Activated naive CD4-positive, alpha-beta T cell treated with anti-CD3 and anti-CD28 coated beads, Interleukin-2, amount 50 U/mL, for 72 hours (primary cell): Measurements from ENCODE around the gene MYO18B. TPM values are rescaled to one million over a fixed set of nuclear protein-coding genes. Genes with fewer than 3 reads are reported as not detected.
A peak's percentile ranks its signal among the peaks of the same experiment; 100 is the strongest.

Experiments
- ATAC-seq, 2 donors: fragments of 150-1000 bp; cut with Tn5 transposase; 2 replicates each; pipeline ENCODE4 v1.10.0; 2021; ENCODE audit warnings: mild to moderate bottlenecking in 2 of 2, moderate library complexity in 2 of 2
- DNase-seq, 2 donors: peaks; one replicate each; pipeline ENCODE4 v3.0.0; 2021 to 2022; ENCODE audit warnings: low spot score in 2 of 2
- H3K27ac Mint-ChIP-seq, 2 donors: one replicate each; pipeline ENCODE4 v1.8.0; 2022; ENCODE audit warnings: mild to moderate bottlenecking in 2 of 2, mixed read lengths in 2 of 2
- H3K36me3 Mint-ChIP-seq, 2 donors: one replicate each; pipeline ENCODE4 v1.8.0; 2022; ENCODE audit warnings: mixed read lengths in 2 of 2
- H3K9me3 Mint-ChIP-seq, 2 donors: one replicate each; pipeline ENCODE4 v1.8.0; 2022; ENCODE audit warnings: mixed read lengths in 2 of 2
- total RNA-seq, 2 donors: library from RNA; stranded (reverse); gene quantifications; one replicate each; pipeline ENCODE4 v1.2.3, GENCODE V29; 2022

The MYO18B gene
- total RNA-seq, 2 donors from 2014 or later = 0.98 to 5.9 TPM

DNA sequence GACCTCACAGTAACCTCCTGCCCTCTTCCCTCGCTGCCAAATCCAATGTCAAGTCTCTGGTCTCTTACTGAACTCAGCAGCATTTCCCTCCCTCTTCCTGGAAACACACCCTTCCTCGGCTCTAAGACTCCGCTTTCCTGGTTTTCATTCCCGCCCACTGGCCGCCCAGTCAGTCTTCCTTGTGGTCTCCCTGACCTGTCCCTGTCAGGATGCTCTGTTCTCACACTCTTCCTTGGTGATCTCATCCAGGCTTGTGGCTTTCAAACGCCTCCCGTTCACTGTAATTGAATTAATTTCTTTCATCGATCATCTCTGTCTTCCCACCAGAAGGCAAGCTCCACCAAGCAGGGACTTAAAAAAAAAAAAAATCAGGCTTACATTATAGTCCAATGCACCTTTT is 33.5 kb downstream of the MYO18B start:
- no peak for ATAC-seq
- Mint-ChIP-seq H3K9me3 (no peaks in the 10 kb centered on the region), H3K36me3 (peaks cover 0 to 4% of the 10 kb centered on the region in 2 donors), H3K27ac (peak overlapping the region in 1 of 2 donors; percentile 33)
- DNase-seq = no peak

DNA sequence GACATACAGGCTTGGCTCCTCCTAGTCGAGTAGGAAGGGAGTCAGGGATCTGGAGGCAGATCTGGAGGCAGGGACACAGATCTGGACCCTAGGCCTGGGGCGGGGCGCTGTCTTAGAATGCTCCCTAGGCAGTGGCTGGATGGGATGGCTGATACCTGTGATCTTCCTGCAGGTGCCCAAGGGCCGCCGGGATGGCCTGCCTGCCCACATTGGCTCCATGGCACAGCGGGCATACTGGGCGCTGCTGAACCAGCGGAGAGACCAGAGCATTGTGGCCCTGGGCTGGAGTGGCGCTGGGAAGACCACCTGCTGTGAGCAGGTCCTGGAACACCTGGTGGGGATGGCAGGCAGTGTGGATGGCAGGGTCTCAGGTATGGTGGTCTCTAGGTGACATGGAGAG is 35.4 kb downstream of the MYO18B start:
- Mint-ChIP-seq H3K9me3 (no peaks in the 10 kb centered on the region), H3K27ac (no peak overlapping the region), H3K36me3 (no peaks in the 10 kb centered on the region)
- no peak for DNase-seq
- no peak for ATAC-seq

DNA sequence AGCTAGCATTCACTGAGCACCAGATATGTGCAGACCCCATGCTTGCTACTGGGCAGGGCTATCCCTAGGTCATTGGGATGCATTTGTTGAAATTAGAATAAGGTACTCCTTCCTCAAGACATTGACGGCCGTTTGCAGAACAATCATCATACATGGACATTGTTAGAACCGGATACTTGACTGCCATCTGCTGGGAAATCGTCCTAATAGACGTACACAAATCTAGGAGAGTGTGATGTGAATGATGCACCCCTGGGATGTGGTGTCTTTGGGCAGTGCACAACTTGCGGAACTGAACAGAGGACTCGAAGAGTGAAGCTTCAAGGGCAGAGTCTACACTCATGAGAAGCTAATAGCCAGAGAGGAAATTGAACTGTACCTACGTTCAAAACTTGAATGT is 35.9 kb downstream of the MYO18B start:
- Mint-ChIP-seq H3K36me3 (no peaks in the 10 kb centered on the region), H3K9me3 (no peaks in the 10 kb centered on the region), H3K27ac (no peak overlapping the region)
- DNase-seq = peak in 1 of 2 donors; percentile 14
- ATAC-seq = no peak

DNA sequence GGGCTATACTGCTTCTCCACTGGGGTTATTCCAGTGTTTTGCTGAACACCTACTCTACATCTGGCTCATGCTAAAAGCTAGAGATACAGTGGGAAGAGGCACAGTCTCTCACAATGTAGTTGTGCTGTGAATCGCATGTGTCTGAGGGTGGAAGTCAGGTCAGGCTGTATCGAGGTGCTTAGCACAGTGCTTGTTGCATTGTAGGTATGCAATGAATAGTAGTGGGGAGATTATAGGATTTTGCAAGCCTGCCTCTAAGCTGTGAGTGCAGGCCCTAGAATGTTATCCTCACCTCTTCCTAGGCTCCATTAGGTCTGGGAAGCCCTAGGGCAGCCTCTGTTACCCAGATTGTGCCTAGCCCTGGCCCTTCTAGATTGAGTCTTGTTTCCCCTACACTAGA is 37.4 kb downstream of the MYO18B start:
- DNase-seq (no peak), ATAC-seq (no peak)
- Mint-ChIP-seq H3K27ac (no peak overlapping the region), H3K36me3 (no peaks in the 10 kb centered on the region), H3K9me3 (no peaks in the 10 kb centered on the region)

DNA sequence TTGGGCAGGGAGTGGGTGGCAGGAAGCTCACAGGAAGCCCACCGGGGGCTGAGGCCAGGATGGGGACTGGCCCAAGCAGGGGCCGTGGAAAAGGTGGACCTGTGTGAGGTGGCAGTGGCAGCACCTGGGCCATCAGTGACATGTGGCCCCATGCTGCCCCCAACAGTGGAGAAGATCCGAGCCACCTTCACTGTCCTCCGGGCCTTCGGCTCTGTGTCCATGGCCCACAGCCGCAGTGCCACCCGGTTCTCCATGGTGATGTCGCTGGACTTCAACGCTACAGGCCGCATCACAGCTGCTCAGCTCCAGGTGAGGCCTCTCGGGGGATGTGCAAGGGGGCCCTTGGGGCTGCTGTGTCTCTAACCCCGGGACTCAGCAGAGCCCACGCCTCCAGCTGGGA is 37.9 kb downstream of the MYO18B start:
- DNase-seq (no peak), ATAC-seq (no peak)
- Mint-ChIP-seq H3K27ac (no peak overlapping the region), H3K36me3 (no peaks in the 10 kb centered on the region), H3K9me3 (no peaks in the 10 kb centered on the region)

DNA sequence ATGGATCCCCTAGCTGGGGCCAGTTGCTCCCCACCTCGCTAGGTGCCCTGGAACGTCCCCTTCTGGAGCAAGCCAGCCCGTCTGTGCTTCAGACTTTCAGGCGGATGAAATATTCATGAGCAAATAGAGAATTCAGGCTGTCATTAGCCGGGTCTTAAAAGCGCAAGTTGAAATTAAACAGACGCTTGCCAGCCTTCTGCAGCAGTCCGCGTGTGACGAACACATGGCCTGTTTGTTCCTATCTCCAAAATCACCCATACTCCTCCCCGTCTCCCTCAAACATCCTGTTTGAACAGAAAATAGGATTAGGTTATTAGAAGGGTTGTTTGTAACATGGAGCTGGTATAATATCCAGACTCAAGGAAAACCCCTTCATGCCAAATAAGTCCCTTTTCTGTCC is 38.7 kb downstream of the MYO18B start:
- H3K9me3 Mint-ChIP-seq = no peaks in the 10 kb centered on the region
- ATAC-seq (no peak), DNase-seq (no peak)
- H3K27ac Mint-ChIP-seq = no peak overlapping the region
- H3K36me3 Mint-ChIP-seq = no peaks in the 10 kb centered on the region

DNA sequence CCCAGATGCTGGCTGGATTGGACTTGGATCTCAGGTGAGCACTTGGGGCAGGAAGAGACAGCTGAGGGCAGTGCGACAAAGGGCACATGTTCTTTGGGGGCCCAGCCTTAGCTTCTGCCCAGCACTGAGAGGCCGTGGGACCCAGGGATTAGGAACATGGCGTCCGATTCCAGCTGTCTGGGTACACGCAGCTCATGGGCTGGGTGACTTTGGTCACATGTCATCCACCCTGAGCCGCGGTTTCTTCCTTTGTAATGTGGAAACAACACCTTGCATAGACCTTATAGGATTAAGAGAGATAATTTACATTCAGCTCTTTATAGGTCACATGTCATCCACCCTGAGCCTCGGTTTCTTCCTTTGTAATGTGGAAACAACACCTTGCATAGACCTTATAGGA is 39.8 kb downstream of the MYO18B start:
- no peaks in the 10 kb centered on the region for H3K36me3 Mint-ChIP-seq
- H3K9me3 Mint-ChIP-seq = no peaks in the 10 kb centered on the region
- ATAC-seq (no peak), DNase-seq (no peak)
- H3K27ac Mint-ChIP-seq = no peak overlapping the region

DNA sequence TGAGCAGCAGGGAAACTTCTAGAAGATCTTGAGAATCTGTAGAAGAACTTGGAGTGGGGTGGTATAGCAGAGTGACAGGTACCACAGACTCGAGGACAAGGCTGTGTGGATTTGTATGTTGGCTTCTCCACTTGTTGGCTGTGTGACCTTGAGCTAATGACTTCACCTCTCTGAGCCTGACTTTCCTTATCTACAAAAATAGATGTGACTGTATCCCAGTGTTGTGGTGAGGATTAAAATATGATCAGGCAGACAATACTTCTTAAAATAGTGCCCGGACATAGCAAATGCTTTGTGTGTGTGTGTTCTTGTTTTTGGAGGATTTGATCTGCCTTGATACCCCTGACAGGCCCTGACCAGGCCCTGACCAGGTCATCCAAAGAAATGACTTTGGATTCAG is 40.8 kb downstream of the MYO18B start:
- H3K36me3 Mint-ChIP-seq = no peaks in the 10 kb centered on the region
- ATAC-seq = no peak
- no peak for DNase-seq
- H3K9me3 Mint-ChIP-seq = no peaks in the 10 kb centered on the region
- no peak overlapping the region for H3K27ac Mint-ChIP-seq

DNA sequence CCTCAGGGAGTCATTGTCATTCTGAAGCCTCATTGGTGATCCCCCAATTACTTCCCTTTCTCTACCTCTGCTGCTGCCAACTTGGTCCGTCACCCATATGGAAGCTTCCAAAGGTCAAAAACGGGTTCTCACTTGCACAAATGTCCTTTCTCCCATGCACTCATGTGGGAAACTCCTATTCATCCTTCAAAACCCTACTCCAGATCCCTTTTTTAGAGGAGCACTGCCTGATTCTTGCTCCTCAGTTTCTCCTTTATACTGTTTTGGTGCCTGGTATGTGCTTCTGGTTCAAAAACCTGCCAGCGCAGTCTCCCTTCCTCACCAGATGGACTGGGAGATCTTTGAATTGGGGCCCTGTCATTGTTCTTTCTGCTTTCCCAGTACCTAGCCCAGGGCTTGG is 41.9 kb downstream of the MYO18B start:
- DNase-seq = no peak
- Mint-ChIP-seq H3K9me3 (no peaks in the 10 kb centered on the region), H3K27ac (no peak overlapping the region), H3K36me3 (no peaks in the 10 kb centered on the region)
- no peak for ATAC-seq

DNA sequence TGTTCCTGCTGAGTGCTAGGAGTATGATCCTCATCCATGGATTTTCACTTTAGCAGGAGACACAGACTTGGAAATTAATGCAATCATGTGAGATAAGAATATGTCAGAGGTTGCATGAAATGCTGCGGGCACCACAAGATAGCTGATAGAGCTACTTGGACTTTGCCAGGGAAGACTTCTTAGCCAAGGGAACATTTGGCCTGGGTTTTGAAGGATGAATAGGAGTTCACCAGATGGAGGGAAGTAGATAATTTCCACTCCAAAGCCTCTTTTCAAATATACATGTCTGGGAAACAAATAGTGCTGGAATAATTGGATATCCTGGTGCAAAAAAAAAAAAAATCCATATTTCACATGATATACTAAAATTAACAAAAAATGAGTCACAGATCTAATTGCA is 44.2 kb downstream of the MYO18B start:
- DNase-seq = no peak
- H3K9me3 Mint-ChIP-seq = no peaks in the 10 kb centered on the region
- no peak for ATAC-seq
- no peak overlapping the region for H3K27ac Mint-ChIP-seq
- no peaks in the 10 kb centered on the region for H3K36me3 Mint-ChIP-seq

DNA sequence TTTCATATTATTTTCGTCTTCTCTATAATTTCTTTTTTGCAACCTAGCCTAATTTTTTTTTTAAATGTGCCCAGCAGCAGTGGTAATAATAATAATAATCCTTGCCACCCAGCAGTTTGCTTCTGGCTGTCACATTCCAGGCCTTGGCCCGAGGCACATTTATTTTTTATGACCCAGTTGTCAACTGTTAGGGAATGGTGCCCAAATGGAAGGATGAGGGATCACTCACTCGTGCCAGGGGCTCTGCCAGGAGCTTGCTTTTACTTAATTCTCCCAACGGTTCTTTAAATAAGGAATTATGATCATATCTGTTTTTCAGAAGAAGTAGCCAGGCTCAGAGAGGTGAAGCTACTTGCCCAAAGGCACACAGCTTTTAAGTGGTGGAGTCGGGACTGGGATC is 49.6 kb downstream of the MYO18B start:
- Mint-ChIP-seq H3K27ac (no peak overlapping the region), H3K9me3 (no peaks in the 10 kb centered on the region), H3K36me3 (no peaks in the 10 kb centered on the region)
- DNase-seq (no peak), ATAC-seq (no peak)

DNA sequence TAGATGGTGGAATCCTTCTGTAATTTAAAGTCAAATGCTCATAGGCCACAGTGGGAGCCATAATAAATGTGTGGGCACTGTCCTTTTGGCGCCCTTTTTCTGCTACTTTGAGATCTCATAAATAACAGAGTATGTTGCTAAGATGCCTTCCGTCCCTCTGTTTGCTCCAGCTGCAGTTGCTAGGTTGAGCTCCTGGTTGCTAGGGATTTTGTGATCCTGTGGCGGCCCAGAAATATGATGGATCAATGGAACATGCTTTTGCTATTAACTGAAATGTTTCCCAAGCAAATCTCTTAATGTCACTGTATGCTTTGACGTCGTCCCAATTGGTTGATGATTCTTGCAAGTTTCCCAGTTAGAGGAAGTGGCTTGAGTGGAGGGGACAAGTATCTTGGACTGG is 53.5 kb downstream of the MYO18B start:
- DNase-seq (no peak), ATAC-seq (no peak)
- Mint-ChIP-seq H3K9me3 (no peaks in the 10 kb centered on the region), H3K36me3 (no peaks in the 10 kb centered on the region), H3K27ac (no peak overlapping the region)

DNA sequence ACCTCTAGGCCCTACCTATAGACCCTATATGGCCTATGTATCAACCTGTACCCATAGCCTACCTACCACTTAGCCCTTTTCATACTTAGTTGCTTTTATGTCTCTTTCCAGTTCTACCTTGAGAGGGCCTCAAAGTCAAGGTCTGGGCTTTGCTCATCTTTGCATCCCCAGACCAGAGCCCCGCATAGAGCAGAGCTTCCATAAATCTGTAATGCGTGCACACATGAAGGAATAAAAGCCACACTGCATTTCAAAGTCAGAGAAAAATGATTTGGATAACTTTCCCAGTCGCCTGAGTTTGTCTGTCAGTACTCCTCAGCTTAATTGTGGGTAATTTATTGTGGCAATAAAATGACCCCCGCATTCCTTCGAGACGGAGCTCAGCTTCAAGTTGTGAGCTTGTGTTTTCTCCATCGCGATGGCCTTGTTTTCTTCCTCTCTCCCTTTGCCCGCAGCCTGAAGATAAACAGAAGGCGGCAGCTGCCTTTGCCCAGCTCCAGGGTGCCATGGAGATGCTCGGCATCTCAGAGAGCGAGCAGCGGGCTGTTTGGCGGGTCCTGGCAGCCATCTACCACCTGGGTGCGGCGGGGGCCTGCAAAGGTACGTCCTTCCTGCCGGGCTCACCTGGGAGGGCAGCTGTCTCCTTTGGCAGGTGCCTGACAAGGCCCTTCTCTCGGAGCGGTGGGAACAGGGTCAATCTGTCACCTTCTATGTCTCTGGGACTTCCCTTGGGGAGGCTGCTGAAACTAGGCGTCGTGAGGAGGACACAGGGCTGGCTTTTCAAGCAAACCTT is 55.7 kb downstream of the MYO18B start:
- H3K36me3 Mint-ChIP-seq = no peaks in the 10 kb centered on the region
- DNase-seq (no peak), ATAC-seq (no peak)
- H3K9me3 Mint-ChIP-seq = no peaks in the 10 kb centered on the region
- no peak overlapping the region for H3K27ac Mint-ChIP-seq

DNA sequence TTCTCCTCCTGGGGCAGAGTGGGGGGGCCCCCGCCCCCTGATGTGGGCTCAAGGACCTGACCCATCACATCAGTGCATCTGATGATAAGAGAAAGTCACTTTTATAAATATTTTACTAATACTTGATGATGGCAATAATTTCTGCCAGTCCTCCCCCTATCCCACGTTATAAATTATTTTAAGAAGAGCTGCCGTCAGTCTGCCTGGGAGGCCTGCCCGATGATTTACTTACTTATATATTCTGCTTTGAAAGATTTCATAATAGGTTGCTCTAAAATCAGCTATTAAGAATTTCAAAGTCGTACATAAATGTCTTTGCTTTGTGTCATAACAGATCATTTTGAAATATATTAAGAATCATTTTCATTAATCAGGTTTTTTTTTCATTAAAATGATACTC is 58.8 kb downstream of the MYO18B start:
- DNase-seq = no peak
- H3K9me3 Mint-ChIP-seq = no peaks in the 10 kb centered on the region

DNA sequence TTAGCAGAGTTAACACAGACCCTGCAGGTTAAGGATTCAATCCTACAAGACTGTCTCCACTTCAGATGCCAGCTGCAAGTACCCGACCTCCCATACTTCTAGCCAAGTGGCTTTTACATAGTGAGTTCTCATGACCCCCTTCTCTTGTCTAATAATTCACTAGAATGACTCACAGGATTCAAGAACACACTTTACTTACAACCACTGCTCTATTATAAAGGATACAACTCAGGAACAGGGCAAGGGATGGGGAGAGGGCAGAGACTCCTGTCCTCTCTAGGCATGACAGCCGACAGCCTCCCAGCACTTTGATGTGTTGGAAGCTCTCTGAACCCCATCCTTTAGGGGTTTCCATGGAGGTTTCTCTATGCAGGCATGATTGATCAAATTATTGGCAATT is 60.0 kb downstream of the MYO18B start:
- ATAC-seq (no peak), DNase-seq (no peak)
- no peaks in the 10 kb centered on the region for H3K36me3 Mint-ChIP-seq
- no peaks in the 10 kb centered on the region for H3K9me3 Mint-ChIP-seq
- no peak overlapping the region for H3K27ac Mint-ChIP-seq

More for the DNA sequence above, 58.8 kb downstream of the MYO18B start:
- no peak overlapping the region for H3K27ac Mint-ChIP-seq
- no peaks in the 10 kb centered on the region for H3K36me3 Mint-ChIP-seq
- ATAC-seq = no peak

DNA sequence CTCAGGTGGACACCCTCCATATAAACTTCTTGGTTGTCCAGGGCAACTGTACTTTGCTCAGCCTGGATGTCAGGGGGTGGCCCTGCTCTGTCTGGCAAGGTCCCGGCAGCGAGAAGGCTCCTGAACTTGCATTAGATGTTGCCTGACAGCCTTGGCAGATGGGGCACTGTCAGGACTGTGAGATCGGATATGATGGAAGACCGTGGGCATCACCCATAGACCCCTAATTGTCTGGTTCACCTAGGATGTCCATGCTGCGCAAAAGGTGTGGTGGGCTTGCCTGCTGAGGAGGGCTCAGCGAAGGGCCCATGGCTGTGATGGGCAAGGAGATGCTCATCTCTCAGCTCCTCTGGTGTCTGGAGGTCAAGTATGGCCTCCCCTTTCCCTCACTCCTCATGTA is 62.7 kb downstream of the MYO18B start:
- H3K27ac Mint-ChIP-seq = no peak overlapping the region
- no peaks in the 10 kb centered on the region for H3K9me3 Mint-ChIP-seq
- DNase-seq (no peak), ATAC-seq (no peak)
- H3K36me3 Mint-ChIP-seq = no peaks in the 10 kb centered on the region

DNA sequence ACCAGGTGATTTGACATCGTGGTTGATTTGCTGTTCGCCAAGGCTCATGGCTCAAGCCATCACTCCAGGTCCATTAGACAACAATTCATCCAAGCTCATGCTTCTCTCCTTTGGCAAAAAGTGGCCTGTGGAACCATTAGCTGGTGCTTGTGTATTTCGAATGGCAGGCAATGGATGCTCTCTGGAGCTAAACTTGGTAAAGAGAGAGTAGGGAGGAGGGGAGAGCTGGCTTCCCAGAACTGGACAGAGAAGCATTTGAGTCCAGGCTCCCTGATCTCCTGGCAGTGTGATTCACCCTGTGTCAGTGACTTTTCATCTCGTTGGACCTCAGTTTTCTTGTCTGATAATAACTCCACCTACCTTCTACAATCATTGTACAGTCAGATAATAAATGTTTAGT is 64.6 kb downstream of the MYO18B start:
- ATAC-seq (no peak), DNase-seq (no peak)
- Mint-ChIP-seq H3K27ac (no peak overlapping the region), H3K36me3 (no peaks in the 10 kb centered on the region), H3K9me3 (no peaks in the 10 kb centered on the region)

DNA sequence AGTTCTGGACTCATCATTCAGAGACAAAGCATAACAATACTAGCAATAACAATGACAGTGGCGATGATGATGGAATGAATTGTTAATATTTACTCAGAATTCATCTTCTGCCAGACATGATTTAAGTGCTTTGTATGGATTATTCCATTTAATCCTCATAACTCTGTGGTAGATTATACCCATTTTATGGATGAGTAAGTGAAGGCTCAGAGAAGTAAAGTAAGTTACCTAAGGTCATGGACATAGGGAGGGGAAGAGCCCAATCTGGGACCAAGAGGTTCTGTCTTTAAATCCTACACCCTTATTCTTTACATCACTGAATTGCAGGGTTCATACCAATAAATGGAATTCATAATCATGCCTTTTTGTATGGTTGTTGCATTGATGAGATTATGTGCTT is 72.7 kb downstream of the MYO18B start:
- no peak for ATAC-seq
- H3K9me3 Mint-ChIP-seq = peaks cover 0 to under 1% of the 10 kb centered on the region in 2 donors
- no peak for DNase-seq
- no peak overlapping the region for H3K27ac Mint-ChIP-seq
- peaks cover 0 to under 1% of the 10 kb centered on the region in 2 donors for H3K36me3 Mint-ChIP-seq
